PFSK-1 (cell line): ENCODE data around the gene NLRP11.

Source experiments
- FOXP2 ChIP-seq: optimal IDR thresholded peaks from 2 replicates; pipeline ENCODE3; 2011; ENCODE audit warnings: borderline replicate concordance, control low read depth, inconsistent platforms; ENCODE audit not compliant: insufficient read depth; ENCODE audit errors: extremely low read length, extremely low read depth
- POLR2AphosphoS5 ChIP-seq: IDR thresholded peaks from 2 replicates; pipeline ENCODE4 v1.6.1; 2012; ENCODE audit warnings: low read depth, mild to moderate bottlenecking, control low read depth, low read length, moderate library complexity
- REST ChIP-seq, 2 experiments: IDR thresholded peaks; 2 replicates each; pipeline versions ENCODE4 v1.6.1 to v1.8.0; 2011 to 2012; ENCODE audit warnings: low read depth in 2 of 2, low read length in 2 of 2, control low read depth in 1 of 2, inconsistent platforms in 1 of 2, mild to moderate bottlenecking in 1 of 2, moderate library complexity in 1 of 2; ENCODE audit not compliant: insufficient read depth in 1 of 2
- SIN3A ChIP-seq: IDR thresholded peaks from 2 replicates; pipeline ENCODE4 v1.6.1; 2012; ENCODE audit warnings: mild to moderate bottlenecking, low read length, moderate library complexity, borderline replicate concordance; ENCODE audit not compliant: insufficient read depth
- TAF1 ChIP-seq: IDR thresholded peaks from 2 replicates; pipeline ENCODE4 v1.6.1; 2012; ENCODE audit warnings: low read length, control low read depth, borderline replicate concordance; ENCODE audit not compliant: insufficient read depth

NLRP11 gene

GRCh38 chr19:55820037-55820436, 11.8 kb downstream of the NLRP11 start:
- TF ChIP-seq FOXP2 (no peak), REST (IDR thresholded peaks at IDR 0.05; ENCODE audit: insufficient read depth in 1 of 2, low read depth in 2 of 2, low read length in 2 of 2) (no peak), POLR2AphosphoS5 (no peak)

- no peak for TF ChIP-seq POLR2AphosphoS5
- no peak for TF ChIP-seq TAF1
- TF ChIP-seq REST (IDR thresholded peaks at IDR 0.05; ENCODE audit: insufficient read depth in 1 of 2, low read depth in 2 of 2, low read length in 2 of 2): no peak
- TF ChIP-seq FOXP2: no peak
- TF ChIP-seq SIN3A: no peak
These were observed 17.9 kb downstream of the NLRP11 start for GRCh38 chr19:55813906-55814305.

GRCh38 chr19:55812449-55812848, 19.4 kb downstream of the NLRP11 start:
- TF ChIP-seq POLR2AphosphoS5 (no peak), TAF1 (no peak), FOXP2 (no peak), REST (IDR thresholded peaks at IDR 0.05; ENCODE audit: insufficient read depth in 1 of 2, low read depth in 2 of 2, low read length in 2 of 2) (no peak), SIN3A (no peak)

GRCh38 chr19:55811340-55811739, 20.5 kb downstream of the NLRP11 start:
- no peak for TF ChIP-seq TAF1
- TF ChIP-seq POLR2AphosphoS5: no peak
- no peak for TF ChIP-seq FOXP2
- no peak for TF ChIP-seq REST (IDR thresholded peaks at IDR 0.05; ENCODE audit: insufficient read depth in 1 of 2, low read depth in 2 of 2, low read length in 2 of 2)
- no peak for TF ChIP-seq SIN3A

GRCh38 chr19:55809381-55810058, 22.3 kb downstream of the NLRP11 start:
- no peak for TF ChIP-seq FOXP2
- no peak for TF ChIP-seq TAF1
- TF ChIP-seq POLR2AphosphoS5: no peak
- no peak for TF ChIP-seq SIN3A
- no peak for TF ChIP-seq REST (IDR thresholded peaks at IDR 0.05; ENCODE audit: insufficient read depth in 1 of 2, low read depth in 2 of 2, low read length in 2 of 2)
